Measurements from ENCODE around the gene ZNF491. TPM values are rescaled to one million over a fixed set of nuclear protein-coding genes. Genes with fewer than 3 reads are reported as not detected.

ZNF491 gene
- total and polyA plus RNA-seq, 9 of the 15 experiments (the other 6 are each of a cell fraction or from before 2014, with no cell fraction given): 0.19 to 0.95 (median 0.39) TPM; not detected in 1

- no peak for TF ChIP-seq CCNT2 (IDR thresholded peaks at IDR 0.05; ENCODE audit: borderline replicate concordance, extremely low read depth, insufficient read length, low read depth, low read length)
- no peak for TF ChIP-seq MAX (CRISPR knock-in tag; IDR thresholded peaks at IDR 0.05)
- 0 out of 2 replicates have a peak, but pooled peaks have one; percentile 13 for TF ChIP-seq CBX1 (IDR thresholded peaks at IDR 0.05; ENCODE audit: low read depth)
- TF ChIP-seq, protein P1, sequence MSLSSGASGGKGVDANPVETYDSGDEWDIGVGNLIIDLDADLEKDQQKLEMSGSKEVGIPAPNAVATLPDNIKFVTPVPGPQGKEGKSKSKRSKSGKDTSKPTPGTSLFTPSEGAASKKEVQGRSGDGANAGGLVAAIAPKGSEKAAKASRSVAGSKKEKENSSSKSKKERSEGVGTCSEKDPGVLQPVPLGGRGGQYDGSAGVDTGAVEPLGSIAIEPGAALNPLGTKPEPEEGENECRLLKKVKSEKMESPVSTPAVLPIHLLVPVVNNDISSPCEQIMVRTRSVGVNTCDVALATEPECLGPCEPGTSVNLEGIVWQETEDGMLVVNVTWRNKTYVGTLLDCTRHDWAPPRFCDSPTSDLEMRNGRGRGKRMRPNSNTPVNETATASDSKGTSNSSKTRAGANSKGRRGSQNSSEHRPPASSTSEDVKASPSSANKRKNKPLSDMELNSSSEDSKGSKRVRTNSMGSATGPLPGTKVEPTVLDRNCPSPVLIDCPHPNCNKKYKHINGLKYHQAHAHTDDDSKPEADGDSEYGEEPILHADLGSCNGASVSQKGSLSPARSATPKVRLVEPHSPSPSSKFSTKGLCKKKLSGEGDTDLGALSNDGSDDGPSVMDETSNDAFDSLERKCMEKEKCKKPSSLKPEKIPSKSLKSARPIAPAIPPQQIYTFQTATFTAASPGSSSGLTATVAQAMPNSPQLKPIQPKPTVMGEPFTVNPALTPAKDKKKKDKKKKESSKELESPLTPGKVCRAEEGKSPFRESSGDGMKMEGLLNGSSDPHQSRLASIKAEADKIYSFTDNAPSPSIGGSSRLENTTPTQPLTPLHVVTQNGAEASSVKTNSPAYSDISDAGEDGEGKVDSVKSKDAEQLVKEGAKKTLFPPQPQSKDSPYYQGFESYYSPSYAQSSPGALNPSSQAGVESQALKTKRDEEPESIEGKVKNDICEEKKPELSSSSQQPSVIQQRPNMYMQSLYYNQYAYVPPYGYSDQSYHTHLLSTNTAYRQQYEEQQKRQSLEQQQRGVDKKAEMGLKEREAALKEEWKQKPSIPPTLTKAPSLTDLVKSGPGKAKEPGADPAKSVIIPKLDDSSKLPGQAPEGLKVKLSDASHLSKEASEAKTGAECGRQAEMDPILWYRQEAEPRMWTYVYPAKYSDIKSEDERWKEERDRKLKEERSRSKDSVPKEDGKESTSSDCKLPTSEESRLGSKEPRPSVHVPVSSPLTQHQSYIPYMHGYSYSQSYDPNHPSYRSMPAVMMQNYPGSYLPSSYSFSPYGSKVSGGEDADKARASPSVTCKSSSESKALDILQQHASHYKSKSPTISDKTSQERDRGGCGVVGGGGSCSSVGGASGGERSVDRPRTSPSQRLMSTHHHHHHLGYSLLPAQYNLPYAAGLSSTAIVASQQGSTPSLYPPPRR (CRISPR knock-in tag; IDR thresholded peaks at IDR 0.05; ENCODE audit: borderline replicate concordance): no peak
- TF ChIP-seq, protein P2, sequence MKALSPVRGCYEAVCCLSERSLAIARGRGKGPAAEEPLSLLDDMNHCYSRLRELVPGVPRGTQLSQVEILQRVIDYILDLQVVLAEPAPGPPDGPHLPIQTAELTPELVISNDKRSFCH (CRISPR knock-in tag; IDR thresholded peaks at IDR 0.05): no peak
- TF ChIP-seq, protein P2 (tag; IDR thresholded peaks at IDR 0.05): no peak
Observed at GRCh38 chr19:11807099-11807380, 8.7 kb downstream of the ZNF491 start (continued).

Data from K562 (cell line).